ENCODE results near the gene DFFB.
"Not testable (repeated sequence)": the region's sequence is repeated elsewhere in the genome, so short reads cannot be mapped to it uniquely, and the experiment has no call there.

DFFB gene

DNA sequence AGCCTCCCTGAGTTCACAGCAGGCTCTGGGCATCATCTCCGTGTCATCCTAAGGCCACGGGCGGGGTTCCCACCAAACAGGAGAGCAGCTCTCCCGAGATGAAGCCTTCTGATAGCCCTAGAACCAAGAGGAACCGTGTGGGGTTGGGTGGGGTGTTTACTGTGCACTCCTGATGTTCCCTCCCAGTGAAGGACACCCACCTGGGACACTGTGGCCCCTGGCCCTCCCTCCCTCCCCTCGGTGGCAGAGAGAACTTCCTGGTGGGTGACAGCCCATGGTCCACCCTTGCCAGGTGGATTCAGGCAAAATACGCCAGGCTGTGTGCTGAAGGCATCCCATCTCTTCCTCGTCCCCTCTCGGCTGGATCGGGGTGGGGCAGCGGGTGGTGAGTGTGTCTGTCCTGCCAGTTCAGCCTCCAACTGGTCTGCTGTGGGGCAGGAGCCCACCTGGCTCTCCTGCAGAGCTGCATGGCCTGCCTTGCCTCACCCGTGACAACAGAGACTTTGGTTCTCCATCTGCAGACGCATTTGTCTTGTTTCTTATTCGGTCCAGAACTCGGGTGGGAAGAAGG lies 58.4 kb downstream of the DFFB start:
- DNase-seq: peak in 4 of 42 donors; percentile 5 to 20 (median 11)
- intact Hi-C loops (cut with DNase I): no loop called here

DNA sequence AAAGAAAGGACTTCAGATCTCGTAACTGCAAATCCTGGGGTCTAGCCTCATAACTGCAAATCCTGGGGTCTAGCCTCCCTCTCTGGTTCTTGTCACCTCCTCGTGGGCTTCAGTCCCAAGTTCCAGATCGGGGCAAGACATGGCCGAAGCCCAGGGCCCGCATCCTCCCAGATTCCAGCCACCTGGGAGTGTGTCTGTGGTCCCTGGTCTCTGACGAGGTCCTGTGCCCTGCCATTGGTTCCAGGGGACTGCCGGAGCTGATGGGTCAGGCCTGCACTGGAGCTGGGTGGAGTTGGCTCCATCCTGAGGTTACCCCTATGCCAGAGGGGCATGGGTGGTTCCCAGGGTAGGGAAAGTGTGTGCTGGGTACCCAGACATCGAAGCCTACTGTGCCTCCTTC lies 60.5 kb downstream of the DFFB start:
- intact Hi-C loops (cut with DNase I): no loop called here
- DNase-seq: peak in 3 of 42 donors; percentile 3 to 11 (median 4)

DNA sequence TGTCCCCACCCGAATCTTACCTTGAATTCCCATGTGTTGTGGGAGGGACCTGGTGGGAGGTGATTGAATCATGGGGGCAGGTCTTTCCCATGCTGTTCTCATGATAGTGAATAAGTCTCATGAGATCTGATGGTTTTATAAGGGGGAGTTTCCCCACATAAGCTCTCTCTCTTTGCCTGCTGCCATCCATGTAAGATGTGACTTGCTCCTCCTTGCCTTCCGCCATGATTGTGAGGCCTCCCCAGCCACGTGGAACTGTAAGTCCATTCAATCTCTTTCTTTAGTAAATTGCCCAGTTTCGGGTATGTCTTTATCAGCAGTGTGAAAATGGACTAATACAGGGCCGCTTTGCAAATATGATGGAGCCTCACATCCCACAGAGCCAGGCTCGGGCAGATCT lies 61.1 kb downstream of the DFFB start:
- DNase-seq; intact Hi-C loops (cut with DNase I): not testable (repeated sequence)

DNA sequence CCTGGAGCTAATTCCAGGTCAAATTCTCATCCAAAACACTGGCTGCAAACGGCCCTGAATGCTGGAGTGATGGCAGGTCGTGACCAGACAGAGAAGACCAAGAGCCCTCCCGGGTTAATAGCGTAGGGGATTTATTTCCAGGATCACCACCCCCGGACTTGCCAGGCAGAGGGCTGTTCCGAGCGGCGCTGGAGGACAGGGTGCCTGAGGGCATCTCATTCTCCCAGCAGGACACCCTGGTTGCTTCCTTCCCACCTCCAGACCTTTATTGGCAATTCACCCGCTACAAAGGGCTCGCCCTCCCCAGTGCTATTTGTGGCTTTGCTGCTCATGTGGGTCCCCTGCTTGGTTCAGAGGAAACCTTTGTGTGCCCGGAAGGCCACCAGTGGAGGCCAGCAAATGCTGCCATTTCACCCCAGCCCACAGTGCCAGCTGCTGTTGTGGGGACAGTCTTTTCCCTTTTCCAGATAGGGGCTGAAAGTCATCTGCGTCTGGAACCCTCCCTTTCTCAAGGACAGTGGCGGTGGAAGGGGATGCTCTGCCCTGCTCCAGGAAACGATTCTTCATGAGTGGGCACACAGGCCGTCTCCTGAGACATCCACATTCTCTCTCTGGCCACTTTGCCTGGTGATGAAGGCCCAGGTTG lies 61.8 kb downstream of the DFFB start:
- DNase-seq: peak in 2 of 42 donors; percentile 0 to 14
- intact Hi-C loops (cut with DNase I): no loop called here

DNA sequence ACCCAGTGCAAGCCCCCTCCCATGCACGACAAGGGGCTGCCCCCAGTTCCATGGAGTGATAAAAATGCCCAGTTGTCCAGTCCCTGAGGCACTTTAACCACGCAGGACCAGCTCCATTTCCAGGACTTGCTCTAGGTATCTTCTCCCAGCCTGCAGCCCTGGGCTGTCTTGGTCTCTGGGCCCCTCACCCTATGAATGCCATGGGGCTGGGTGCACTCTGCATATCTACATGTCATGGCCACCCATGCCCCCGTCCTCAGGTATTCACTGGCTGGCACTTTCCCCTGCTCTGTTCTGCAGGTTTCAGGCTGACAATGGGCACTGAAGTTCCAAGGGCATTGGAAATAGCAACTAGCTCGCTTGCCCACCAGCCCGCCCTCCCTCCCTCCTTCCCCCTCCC lies 62.4 kb downstream of the DFFB start:
- intact Hi-C loops (cut with DNase I): no loop called here
- peak in 1 of 42 donors; percentile 2 for DNase-seq

DNA sequence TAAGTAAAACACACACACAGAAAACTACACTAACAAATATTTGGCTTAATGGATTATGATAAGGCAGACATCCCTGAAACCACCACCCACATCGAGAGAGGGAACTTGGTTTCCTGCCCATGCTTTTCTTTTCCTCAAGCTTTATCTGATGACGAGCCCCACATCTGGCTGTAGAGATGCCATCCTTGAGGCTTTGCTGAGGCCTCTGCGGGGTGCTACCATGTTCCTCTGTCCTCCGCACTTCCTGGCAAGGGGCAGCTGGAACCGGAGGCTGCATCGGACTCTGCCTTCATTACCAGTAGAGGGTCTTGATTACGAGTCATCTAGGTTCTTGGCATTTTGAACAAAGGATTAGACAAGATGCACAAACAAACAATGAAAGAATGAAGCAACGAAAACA lies 64.5 kb downstream of the DFFB start:
- DNase-seq: peak in 1 of 42 donors; percentile 29
- intact Hi-C loops (cut with DNase I): no loop called here

DNA sequence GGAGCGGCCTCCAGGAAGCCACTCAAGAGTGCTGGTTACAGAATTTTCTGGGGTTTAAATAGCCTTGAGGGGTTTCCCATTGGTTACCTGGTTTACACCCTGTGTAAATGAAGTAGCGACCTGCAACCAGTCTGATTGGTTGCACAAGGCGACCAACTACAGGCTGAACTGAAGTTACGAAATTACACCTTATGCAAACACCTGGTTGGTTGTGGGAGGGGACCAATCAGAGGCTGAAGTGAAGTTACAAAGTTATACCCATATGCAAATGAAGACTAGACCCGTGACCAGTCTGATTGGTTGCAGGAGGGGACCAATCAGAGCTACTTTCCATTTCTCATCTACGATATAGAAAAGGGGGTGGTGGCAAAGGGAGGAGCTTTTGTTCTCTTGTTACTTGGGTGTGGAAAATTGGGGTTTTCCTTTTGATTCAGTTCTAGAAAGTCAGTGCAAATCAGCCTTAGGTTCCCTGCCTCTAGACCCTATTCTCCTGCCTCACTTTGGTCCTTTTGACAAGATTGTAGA lies 65.0 kb downstream of the DFFB start:
- intact Hi-C loops (cut with DNase I): no loop called here
- no peak for DNase-seq

DNA sequence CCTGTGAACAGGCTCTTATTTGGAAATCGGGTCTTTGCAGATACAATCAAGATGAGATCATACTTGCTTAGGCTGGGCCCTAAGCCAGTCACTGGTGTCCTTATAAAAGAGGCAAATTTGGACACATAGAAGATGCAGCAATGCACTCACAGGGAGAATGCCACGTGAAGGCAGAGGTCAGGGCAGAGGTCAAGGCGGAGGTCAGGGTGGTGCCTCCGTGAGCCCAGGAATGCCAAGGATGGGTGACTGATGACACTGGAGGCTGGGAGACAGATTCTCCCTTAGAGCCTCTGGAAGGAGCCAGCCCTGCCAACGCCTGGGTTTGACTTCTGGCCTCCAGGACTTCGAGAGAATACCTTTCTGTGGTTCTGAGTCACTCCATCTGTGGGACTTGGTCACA lies 65.6 kb downstream of the DFFB start:
- intact Hi-C loops (cut with DNase I): no loop called here
- no peak for DNase-seq

DNA sequence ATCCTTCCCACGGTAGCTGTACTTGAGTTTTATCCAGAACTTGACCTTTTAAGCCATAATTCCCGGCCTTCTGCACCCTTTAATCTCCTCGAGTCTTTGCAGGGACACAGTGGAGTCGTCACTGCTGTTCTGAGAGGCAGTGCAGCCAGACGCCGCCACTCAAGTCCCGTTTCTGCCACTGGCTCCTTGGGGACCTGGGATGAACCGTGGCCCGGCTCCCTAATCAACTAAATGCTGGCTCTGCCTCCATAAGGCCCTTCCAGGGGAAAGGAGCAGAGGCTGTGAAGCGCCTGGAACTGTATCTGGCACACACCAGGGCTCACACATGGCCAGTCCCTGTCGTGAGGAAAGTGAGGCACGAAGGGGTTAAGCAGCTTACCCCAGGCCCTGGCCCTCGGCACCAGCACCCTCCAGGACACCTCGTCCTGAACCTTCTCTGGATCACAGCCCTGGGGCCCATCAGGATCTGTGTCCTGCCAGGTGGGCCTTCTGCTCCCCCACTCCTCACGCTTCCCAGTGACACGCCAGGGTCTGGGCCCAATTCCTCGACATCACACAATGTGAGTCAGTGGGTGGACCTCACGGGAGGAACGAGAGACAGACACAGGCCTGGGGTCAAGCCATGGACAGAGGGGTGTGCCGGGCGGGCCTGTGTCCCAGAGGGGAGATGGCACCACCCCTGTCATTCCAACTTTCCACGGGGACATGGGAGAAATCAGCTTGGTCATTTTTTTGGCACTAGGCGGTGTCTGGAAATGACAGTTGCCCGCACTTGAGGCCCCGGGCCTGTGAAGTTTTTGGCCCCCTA lies 66.3 kb downstream of the DFFB start:
- intact Hi-C loops (cut with DNase I): no loop called here
- no peak for DNase-seq

DNA sequence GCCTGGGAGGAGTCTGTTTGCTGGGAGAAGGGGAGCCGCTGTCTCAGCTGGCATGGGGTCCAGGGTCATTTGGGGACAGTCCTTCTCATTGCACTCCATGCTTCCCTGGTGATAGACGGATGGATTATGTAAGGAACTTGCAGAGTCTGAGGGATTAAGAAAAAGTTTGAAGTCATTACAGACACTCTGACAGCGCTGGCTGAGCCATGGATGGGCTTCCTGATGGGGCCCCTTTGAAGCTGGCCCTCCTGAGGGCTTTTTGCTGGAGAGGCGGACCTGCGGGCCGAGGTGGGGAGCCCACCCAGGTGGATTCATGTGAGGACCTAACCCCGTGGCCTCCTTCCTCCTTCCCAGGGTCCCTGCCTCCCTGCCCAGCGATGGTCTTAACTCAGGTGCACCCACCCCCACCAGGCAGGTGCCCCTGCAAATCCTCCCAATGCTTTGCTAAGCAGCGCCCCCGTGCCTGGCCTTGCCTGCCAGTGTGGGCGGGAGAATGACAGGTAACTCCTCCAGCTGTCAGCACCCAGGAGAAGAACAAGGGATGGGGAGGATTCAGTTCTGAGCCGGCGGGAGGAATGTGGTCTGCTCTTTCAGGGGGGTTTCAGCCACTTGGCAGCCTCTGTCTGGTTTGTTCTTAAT lies 67.0 kb downstream of the DFFB start:
- intact Hi-C loops (cut with DNase I): no loop called here
- peak; percentile 34 to 93 (median 77) for DNase-seq

DNA sequence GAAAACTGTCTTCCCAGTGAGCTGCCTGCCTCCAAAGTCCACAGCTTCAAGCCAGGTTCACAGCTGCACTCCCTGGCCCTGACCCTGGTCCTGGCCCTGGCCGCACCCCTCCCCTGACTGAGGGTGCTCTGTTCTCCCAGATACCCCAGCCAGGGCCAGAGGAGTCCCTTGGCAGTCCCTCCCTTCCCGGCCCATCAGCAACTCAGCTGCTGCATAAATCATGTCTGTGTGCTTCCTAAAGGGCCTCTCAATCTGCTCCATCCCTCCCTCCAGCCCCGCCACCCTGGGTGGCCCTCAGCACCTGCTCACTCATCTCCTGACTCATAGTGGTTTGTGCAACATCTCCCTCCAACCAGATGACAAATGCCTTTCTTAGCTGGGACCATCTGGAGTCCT lies 67.5 kb downstream of the DFFB start:
- peak in 1 of 42 donors; percentile 20 for DNase-seq
- intact Hi-C loops (cut with DNase I): no loop called here

DNA sequence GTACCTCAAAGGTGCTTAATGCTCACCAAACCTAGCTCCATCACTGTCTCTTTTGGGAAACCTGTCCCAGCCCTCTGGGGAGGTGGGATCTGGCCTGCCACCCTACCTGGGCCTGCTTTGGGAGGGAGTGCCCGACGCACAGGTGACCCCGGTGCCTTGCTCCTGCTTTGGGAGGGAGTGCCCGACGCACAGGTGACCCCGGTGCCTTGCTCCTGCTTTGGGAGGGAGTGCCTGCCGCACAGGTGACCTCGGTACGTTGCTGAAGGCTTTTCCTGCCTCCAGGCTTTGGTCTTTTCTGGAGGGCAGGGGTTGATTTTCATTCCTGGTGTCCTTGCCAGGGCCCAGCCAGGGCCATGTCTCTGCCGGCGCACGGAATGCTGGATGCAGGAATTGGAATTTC lies 68.0 kb downstream of the DFFB start:
- DNase-seq: no peak
- intact Hi-C loops (cut with DNase I): no loop called here

DNA sequence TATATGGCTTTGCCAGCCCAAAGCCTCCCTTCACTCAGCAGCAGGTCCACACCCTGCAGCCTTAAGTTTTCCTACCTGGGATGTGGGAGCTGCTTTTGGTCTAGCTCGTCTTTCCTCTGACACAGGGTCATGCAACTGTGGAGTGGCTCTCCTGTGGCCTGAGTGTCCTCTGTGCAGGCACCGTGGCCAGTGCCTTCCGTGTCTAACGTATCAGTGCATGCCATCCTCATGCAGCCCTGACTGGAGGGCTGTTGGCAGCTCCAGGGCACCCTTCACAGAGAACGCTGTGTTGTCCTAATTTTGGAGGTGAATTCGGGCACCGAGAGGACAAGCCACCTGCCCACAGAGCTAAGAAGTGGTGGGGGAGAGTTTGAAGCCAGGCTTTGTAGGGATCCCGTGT lies 68.5 kb downstream of the DFFB start:
- DNase-seq: no peak

DNA sequence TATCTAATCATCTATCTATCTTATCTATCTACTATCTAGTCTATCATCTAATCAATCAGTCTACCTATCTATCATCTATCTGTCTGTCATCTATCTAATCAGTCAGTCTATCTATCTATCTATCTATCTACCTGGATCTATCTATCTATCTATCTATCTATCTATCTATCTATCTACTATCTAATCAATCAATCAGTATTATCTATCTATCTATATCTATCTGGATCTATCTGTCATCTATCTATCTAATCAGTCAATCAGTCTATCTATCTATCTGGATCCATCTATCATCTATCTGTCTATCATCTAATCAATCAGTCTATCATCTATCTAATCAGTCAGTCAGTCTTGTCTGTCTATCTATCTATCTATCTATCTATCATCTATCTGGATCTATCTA lies 69.7 kb downstream of the DFFB start:
- DNase-seq: no peak
- intact Hi-C loops (cut with DNase I): no loop called here

More for the DNA sequence above, 68.5 kb downstream of the DFFB start:
- intact Hi-C loops (cut with DNase I): no loop called here

DNA sequence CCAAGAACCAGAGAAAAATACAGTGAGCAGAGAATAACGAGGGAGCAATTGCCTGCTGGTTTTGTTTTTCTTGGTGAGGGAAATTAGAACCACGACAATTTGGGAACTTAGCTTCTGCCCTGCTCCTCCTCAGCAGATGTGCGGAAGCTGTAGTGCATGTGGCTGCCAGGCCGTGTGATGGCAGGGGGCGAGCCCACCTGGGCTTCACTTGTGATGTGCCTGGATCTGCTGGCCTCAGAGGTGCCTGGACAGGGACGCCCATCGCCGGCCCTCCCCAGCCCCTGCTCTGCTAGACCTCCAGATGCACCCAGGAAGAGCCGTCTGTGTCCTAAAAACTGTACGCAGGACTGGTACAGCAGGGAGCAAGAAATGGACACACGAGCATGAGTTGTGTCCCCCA lies 71.3 kb downstream of the DFFB start:
- intact Hi-C loops (cut with DNase I): no loop called here
- DNase-seq: peak in 1 of 42 donors; percentile 12

DNA sequence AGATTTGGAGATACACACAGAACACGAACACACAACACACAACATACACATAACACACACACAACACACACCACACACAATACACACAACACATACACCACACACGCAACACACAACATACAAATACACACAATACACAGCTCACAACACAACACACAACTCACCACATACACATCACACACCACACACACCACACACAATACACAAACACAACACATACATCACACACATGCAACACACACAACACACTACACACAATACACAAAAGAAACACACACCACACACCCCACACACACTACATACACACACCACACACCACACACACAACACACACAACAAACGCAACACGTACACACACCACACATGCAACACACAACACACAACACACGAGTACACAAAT lies 71.8 kb downstream of the DFFB start:
- no peak for DNase-seq
- intact Hi-C loops (cut with DNase I): no loop called here

DNA sequence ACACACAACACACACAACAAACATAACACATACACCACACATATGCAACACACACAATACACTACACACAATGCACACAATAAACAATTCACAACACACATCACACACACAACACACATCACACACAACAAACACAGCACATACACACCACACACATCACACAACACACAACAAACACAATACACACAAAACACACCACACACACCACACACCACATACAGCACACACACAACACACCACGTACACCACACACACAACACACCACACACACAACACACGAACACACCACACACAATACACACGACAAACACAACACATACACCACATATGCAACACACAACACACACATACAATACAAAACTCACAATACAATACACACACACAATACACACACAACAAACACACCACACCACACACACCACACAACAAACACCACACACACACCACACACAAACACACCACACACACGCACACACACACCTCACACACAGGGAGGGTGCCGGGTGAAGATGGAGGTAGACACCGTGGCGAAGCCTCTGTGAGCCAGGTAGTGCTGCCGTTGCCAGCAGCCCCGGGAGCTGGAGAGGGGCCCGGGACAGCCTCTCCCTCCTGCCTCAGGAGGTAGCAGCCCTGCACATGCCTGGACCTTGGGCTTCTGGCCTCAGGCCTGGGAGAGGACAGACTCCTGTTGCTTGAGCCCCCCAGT lies 73.2 kb downstream of the DFFB start:
- DNase-seq: peak in 1 of 42 donors; percentile 7
- intact Hi-C loops (cut with DNase I): no loop called here

DNA sequence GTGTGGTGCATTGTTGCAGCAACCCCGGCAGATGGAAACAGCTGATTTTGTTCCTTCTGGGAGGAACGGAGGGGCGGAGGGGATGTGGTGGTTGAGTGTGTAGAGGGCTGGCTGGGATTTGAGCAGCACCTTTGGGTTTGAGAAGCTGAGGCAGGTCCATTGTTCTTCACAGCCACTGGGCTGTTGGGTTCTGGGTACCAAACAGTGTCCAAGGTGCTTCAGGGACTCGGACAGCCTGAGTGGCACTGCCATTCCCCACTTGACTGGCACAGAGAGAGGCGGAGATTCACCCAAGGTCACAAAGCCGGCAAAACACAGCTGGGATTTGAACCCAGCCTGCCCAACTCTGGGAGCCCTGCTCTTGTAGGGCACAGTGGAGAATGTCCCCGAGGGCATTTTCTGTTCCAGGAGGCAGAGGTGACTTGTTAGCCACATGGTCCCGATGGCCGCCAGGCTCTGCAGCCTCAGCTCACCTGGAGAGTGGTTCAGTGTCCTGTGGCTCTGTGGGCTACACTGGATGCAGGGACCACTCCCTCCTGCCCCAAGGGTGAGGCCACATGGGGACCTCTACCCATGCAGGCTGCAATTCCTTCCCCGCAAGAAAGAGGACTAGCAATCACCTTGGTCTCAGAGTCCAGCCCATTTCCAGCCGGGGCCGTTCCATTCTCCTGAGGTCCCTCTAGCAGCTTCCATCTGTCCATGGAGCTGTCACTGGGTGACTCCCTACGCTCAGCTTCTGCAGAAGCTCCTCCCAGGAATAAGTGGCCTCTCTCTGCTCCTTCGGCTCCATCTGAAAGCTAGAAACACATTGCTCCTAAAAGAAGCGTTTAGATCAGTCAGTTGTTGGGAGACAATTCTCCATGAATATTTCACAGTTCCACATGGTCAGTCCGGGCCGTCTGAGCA lies 74.0 kb downstream of the DFFB start:
- intact Hi-C loops (cut with DNase I): no loop called here

More for the DNA sequence above, 74.0 kb downstream of the DFFB start:
- peak in 1 of 42 donors; percentile 21 for DNase-seq
